Medulla oblongata (tissue), 1 donor: Measurements from ENCODE around the gene ZNF385C.
"Not testable (repeated sequence)": the region's sequence is repeated elsewhere in the genome, so short reads cannot be mapped to it uniquely, and the experiment has no call there.

ENCODE experiments used
- DNase-seq: peaks from one replicate; pipeline ENCODE4 v3.0.0-alpha.2; 2015; ENCODE audit errors: extremely low spot score

The ZNF385C gene

GRCh38 chr17:42020845-42021244 is 77.4 kb downstream of the ZNF385C start:
- not testable (repeated sequence) for DNase-seq

- DNase-seq, result peak; percentile 91
Observed at GRCh38 chr17:42019509-42020404, 78.5 kb downstream of the ZNF385C start, which contains the start of gene NKIRAS2. TSS of gene NKIRAS2 (plus strand) at chr17:42020090. CDS start at chr17:42021578, 1,488 bp downstream.

- no peak for DNase-seq
Observed at GRCh38 chr17:42018988-42019387, 79.3 kb downstream of the ZNF385C start.

GRCh38 chr17:42018339-42018738 is 79.9 kb downstream of the ZNF385C start:
- DNase-seq, result no peak

GRCh38 chr17:42017866-42018200 is 80.4 kb downstream of the ZNF385C start:
- no peak for DNase-seq

- DNase-seq, result peak; percentile 95
Observed at GRCh38 chr17:42016941-42017865, 81.1 kb downstream of the ZNF385C start, which contains the start of gene DNAJC7. TSS of gene DNAJC7 (minus strand) at chr17:42017439. CDS start at chr17:42017416, 23 bp downstream.

- peak; percentile 60 for DNase-seq
Observed at GRCh38 chr17:42016411-42016831, 81.9 kb downstream of the ZNF385C start.

GRCh38 chr17:42013740-42014139 is 84.5 kb downstream of the ZNF385C start:
- not testable (repeated sequence) for DNase-seq

GRCh38 chr17:42012363-42012762 is 85.9 kb downstream of the ZNF385C start:
- DNase-seq, result not testable (repeated sequence)

GRCh38 chr17:42010898-42011516 is 87.3 kb downstream of the ZNF385C start:
- no peak for DNase-seq

GRCh38 chr17:42010266-42010680 is 88.0 kb downstream of the ZNF385C start:
- not testable (repeated sequence) for DNase-seq

- peak; percentile 88 for DNase-seq
Observed at GRCh38 chr17:42009170-42009569, 89.1 kb downstream of the ZNF385C start.

GRCh38 chr17:42005166-42005565 is 93.1 kb downstream of the ZNF385C start:
- no peak for DNase-seq

GRCh38 chr17:42002792-42003301 is 95.4 kb downstream of the ZNF385C start:
- peak; percentile 66 for DNase-seq

GRCh38 chr17:42002175-42002791 is 96.0 kb downstream of the ZNF385C start:
- DNase-seq, result no peak

GRCh38 chr17:42001729-42002128 is 96.5 kb downstream of the ZNF385C start:
- no peak for DNase-seq

GRCh38 chr17:42000413-42001133 is 97.7 kb downstream of the ZNF385C start:
- DNase-seq, result no peak

GRCh38 chr17:41998497-41998896 is 99.8 kb downstream of the ZNF385C start:
- DNase-seq, result no peak

GRCh38 chr17:41996855-41997164 is 101.5 kb downstream of the ZNF385C start:
- no peak for DNase-seq

- peak; percentile 94 for DNase-seq
Observed at GRCh38 chr17:41992576-41992975, 105.7 kb downstream of the ZNF385C start.
